Coronary artery (tissue), 2 donors: ENCODE measurements around the gene HSF2.

ENCODE experiments used
- DNase-seq: peaks from one replicate; pipeline ENCODE4 v3.0.0-alpha.2; 2017; ENCODE audit warnings: low spot score
- H3K27ac ChIP-seq, 2 donors: fragments of 200-600 bp; sonication (generic); one replicate each; pipeline ENCODE4 v1.5.1; 2016 to 2019
- H3K4me3 ChIP-seq: fragments of 200-600 bp; sonication (generic); 2 replicates; pipeline ENCODE4 v1.5.1; 2016; ENCODE audit warnings: mild to moderate bottlenecking, moderate library complexity
- TF ChIP-seq, protein P1 (sequence below): fragments of 200-600 bp; sonication (generic); IDR thresholded peaks from one replicate; pipeline ENCODE4 v1.5.1; 2019; ENCODE audit warnings: antibody characterized with exemption

HSF2 gene

DNA sequence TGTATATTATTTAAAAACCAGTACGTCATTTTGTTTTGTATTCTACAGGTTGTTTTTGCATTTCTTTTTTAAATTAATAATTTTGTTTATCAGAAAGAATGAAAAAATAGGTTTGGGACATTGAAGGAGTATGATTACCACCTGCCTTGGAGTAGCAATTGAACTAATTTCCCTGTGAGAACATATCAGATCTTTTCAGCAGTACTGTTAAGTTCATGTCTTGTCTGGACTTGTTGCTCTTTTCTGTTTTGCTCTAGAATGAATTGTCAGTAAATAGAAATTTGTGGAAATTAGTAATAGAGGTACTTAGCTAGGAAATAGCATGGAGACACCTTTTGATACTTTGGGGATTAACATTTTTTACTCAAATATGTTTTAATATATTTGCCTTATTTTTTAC is 24.3 kb downstream of the HSF2 start:
- H3K4me3 ChIP-seq: no peak overlapping the region
- DNase-seq: no peak
- no peak overlapping the region for H3K27ac ChIP-seq
- TF ChIP-seq, protein P1, sequence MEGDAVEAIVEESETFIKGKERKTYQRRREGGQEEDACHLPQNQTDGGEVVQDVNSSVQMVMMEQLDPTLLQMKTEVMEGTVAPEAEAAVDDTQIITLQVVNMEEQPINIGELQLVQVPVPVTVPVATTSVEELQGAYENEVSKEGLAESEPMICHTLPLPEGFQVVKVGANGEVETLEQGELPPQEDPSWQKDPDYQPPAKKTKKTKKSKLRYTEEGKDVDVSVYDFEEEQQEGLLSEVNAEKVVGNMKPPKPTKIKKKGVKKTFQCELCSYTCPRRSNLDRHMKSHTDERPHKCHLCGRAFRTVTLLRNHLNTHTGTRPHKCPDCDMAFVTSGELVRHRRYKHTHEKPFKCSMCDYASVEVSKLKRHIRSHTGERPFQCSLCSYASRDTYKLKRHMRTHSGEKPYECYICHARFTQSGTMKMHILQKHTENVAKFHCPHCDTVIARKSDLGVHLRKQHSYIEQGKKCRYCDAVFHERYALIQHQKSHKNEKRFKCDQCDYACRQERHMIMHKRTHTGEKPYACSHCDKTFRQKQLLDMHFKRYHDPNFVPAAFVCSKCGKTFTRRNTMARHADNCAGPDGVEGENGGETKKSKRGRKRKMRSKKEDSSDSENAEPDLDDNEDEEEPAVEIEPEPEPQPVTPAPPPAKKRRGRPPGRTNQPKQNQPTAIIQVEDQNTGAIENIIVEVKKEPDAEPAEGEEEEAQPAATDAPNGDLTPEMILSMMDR: no peak

GRCh38 chr6:122426597-122426996 is 27.1 kb downstream of the HSF2 start:
- H3K4me3 ChIP-seq: no peak overlapping the region
- no peak overlapping the region for H3K27ac ChIP-seq
- DNase-seq: no peak
- TF ChIP-seq, protein P1: no peak

DNA sequence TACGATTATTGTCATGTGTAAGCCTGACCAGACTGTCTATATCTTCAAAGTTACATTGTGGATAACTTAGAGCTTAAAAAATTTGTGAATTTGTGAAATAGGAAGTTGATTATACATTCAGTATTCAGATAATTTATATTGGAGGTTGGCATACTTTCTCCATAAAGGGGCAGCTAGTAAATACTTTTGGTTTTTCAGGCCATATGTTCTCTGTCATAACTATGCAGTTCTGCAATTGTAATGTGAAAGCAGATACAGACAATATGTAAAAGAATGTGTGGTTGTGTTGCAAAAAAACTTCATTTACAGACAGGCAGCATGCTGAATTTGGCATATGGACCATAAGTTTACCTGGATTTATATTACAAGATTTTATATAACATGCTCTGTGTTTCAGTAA is 29.3 kb downstream of the HSF2 start:
- TF ChIP-seq, protein P1: no peak
- DNase-seq: no peak
- H3K4me3 ChIP-seq: no peak overlapping the region
- H3K27ac ChIP-seq: no peak overlapping the region

GRCh38 chr6:122429323-122429722 is 29.9 kb downstream of the HSF2 start:
- Histone ChIP-seq H3K4me3 (no peak overlapping the region), H3K27ac (no peak overlapping the region)
- DNase-seq: no peak
- TF ChIP-seq, protein P1: no peak

DNA sequence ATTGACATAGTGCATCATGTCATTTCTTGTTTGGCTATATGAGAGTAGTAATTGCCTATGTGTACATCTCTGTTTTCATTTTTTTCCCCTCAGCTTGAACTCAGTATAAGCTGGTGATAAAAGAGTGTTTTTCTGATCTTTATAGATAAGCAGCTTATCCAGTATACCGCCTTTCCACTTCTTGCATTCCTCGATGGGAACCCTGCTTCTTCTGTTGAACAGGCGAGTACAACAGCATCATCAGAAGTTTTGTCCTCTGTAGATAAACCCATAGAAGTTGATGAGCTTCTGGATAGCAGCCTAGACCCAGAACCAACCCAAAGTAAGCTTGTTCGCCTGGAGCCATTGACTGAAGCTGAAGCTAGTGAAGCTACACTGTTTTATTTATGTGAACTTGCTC is 32.3 kb downstream of the HSF2 start:
- H3K27ac ChIP-seq: no peak overlapping the region
- DNase-seq: no peak
- H3K4me3 ChIP-seq: no peak overlapping the region
- TF ChIP-seq, protein P1: no peak

GRCh38 chr6:122432816-122433215 is 33.4 kb downstream of the HSF2 start:
- DNase-seq: no peak
- TF ChIP-seq, protein P1: no peak
- H3K4me3 ChIP-seq: no peak overlapping the region
- H3K27ac ChIP-seq: no peak overlapping the region

DNA sequence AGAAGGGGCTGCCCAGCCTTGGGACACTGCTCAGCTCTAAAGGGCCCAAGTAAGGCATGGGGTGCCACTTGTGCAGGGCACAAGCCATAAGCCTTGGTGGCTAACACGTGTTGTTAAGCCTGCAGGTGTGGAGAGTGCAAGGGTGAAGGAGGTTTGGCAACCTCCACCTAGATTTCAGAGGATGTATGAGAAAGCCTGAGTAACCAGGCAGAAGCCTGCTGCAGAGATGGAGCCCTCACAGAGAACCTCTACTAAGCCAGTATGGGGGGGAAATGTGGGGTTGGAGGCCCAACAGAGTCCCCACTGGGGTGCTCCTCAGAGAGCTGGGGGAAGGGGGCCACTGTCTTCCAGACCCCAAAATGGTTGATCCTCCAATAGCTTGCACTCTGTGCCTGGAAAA is 39.5 kb downstream of the HSF2 start:
- TF ChIP-seq, protein P1: no peak
- no peak for DNase-seq
- Histone ChIP-seq H3K27ac (no peak overlapping the region), H3K4me3 (no peak overlapping the region)
